H1 (cell line): ENCODE measurements around the gene RFX2. TPM values are rescaled to one million over a fixed set of nuclear protein-coding genes. Genes with fewer than 3 reads are reported as not detected.

ENCODE experiments used
- CTCF ChIP-seq, 3 experiments: IDR thresholded peaks; 1 replicate in 2 of 3; 2 replicates in 1 of 3; pipeline versions ENCODE4 v1.5.1 to v1.6.1; 2011; ENCODE audit warnings: low read length in 3 of 3, mild to moderate bottlenecking in 3 of 3, inconsistent platforms in 2 of 3, low read depth in 1 of 3, moderate library complexity in 1 of 3; ENCODE audit not compliant: insufficient read depth in 1 of 3; ENCODE audit errors: control extremely low read depth in 1 of 3
- JUN ChIP-seq: IDR thresholded peaks from 2 replicates; pipeline ENCODE4 v1.6.1; 2011; ENCODE audit warnings: low read depth, mild to moderate bottlenecking, improper control_type of control experiment, low read length
- RAD21 ChIP-seq, 2 experiments: IDR thresholded peaks in 1 of 2; conservative IDR thresholded peaks in 1 of 2; 2 replicates each; pipeline ENCODE4 v1.6.1; 2011; ENCODE audit warnings: low read depth in 2 of 2, low read length in 2 of 2, improper control_type of control experiment in 1 of 2, inconsistent platforms in 1 of 2, mild to moderate bottlenecking in 1 of 2, moderate library complexity in 1 of 2
- SUZ12 ChIP-seq: fragments of 200-600 bp; sonication (generic); IDR thresholded peaks from 2 replicates; pipeline ENCODE4 v1.6.1; 2012; ENCODE audit warnings: mild to moderate bottlenecking, inconsistent platforms, low read length, moderate library complexity, mixed read lengths
- polyA plus RNA-seq, 7 experiments: library from polyadenylated mRNA; depleted of rRNA in 3 of 7; stranded (reverse) in 5 of 7; unstranded in 2 of 7; fragments of >200 nt in 5 of 7; fragments of 200-250 nt in 2 of 7; gene quantifications; 1 replicate in 5 of 7; 2 replicates in 1 of 7; 4 replicates in 1 of 7; pipeline versions ENCODE4 v1.2.1 to v1.2.3, GENCODE V29; 2011 to 2013; ENCODE audit warnings: missing spikeins in 2 of 7, mixed read lengths in 2 of 7
- total RNA-seq: library from RNA; stranded (reverse); fragmentation: NEBNext Ultra II Directional; extraction: Animal tissue kit (Norgen Biotek cat#: 25700); gene quantifications from 2 replicates; pipeline ENCODE4 v1.2.1, GENCODE V29; 2021

RFX2 gene
- total and polyA plus RNA-seq, 2 of the 8 experiments (the other 6 are each of a cell fraction or from before 2014, with no cell fraction given): 4.8 to 5.3 TPM

- TF ChIP-seq RAD21 (IDR thresholded peaks at IDR 0.05 in 1 of 2, conservative IDR thresholded peaks at IDR 0.05 in 1 of 2; ENCODE audit: low read depth in 2 of 2, low read length in 2 of 2): no peak
- TF ChIP-seq JUN: no peak
- no peak for TF ChIP-seq SUZ12
- no peak for TF ChIP-seq CTCF (IDR thresholded peaks at IDR 0.05; ENCODE audit: control extremely low read depth in 1 of 3, insufficient read depth in 1 of 3, low read depth in 1 of 3, low read length in 3 of 3)
These were observed 40.1 kb downstream of the RFX2 start (continued) for GRCh38 chr19:6070207-6070681.
